HFF-Myc (cell line): ENCODE results near the gene EPHA7.

ENCODE experiments used
- DNase-seq: peaks from one replicate; pipeline ENCODE4 v3.0.0-alpha.2; 2011; ENCODE audit warnings: low read depth; ENCODE audit errors: extremely low read depth
- H3K4me3 ChIP-seq: replicated peaks from 2 replicates; pipeline ENCODE4 v1.5.1; 2011; ENCODE audit warnings: low read depth, mild to moderate bottlenecking, control low read depth, low read length
- TF ChIP-seq, protein P1 (sequence below): IDR thresholded peaks from 2 replicates; pipeline ENCODE4 v1.5.1; 2012; ENCODE audit warnings: mild to moderate bottlenecking, low read depth, low read length, control low read depth; ENCODE audit errors: missing control alignments

Gene EPHA7

DNA sequence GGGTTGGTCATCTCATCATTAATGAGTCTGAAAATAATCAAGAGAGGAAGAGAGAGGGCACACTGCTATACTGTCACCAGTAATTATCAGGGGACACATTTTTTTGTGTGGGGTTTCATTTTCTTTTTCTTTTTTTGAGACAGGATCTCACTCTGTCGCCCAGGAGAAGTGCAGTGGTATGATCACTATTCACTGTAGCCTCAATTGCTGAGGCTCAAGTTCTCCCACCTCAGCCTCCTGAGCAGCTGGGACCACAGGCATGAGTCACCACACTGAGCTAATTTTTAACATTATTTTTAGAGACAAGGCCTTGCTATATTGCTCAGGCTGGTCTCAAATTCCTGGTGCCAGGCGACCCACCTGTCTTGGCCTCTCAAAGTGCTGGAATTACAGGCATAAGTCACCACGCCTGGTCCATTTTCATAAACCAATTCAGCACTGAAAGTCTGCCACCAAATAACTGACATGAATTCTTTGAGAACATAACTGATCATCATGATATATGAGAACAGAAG, 43.3 kb downstream of the EPHA7 start:
- no peak for DNase-seq
- TF ChIP-seq, protein P1, sequence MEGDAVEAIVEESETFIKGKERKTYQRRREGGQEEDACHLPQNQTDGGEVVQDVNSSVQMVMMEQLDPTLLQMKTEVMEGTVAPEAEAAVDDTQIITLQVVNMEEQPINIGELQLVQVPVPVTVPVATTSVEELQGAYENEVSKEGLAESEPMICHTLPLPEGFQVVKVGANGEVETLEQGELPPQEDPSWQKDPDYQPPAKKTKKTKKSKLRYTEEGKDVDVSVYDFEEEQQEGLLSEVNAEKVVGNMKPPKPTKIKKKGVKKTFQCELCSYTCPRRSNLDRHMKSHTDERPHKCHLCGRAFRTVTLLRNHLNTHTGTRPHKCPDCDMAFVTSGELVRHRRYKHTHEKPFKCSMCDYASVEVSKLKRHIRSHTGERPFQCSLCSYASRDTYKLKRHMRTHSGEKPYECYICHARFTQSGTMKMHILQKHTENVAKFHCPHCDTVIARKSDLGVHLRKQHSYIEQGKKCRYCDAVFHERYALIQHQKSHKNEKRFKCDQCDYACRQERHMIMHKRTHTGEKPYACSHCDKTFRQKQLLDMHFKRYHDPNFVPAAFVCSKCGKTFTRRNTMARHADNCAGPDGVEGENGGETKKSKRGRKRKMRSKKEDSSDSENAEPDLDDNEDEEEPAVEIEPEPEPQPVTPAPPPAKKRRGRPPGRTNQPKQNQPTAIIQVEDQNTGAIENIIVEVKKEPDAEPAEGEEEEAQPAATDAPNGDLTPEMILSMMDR: no peak
- no peak overlapping the region for H3K4me3 ChIP-seq

GRCh38 chr6:93373445-93373844, 45.9 kb downstream of the EPHA7 start:
- no peak overlapping the region for H3K4me3 ChIP-seq
- TF ChIP-seq, protein P1: no peak
- DNase-seq: no peak

DNA sequence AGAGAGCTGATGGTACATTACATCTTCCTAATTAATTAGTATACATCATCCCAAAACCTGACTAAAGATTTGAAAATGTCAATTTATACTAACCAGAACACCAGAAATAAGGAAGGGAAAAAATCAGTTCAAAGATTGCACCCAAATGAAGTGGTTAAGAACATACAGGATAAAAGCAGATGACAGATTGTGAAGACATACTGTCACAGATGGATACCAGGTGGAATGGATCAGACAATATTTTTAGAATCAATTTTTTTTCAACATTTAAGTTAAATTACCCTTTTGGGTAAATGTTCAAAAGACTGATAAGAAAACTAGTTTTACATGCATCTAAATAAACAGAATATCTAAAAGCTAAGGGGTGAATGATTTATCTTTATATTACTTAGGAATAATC, 47.6 kb downstream of the EPHA7 start:
- no peak for DNase-seq
- TF ChIP-seq, protein P1: no peak
- H3K4me3 ChIP-seq: no peak overlapping the region

- no peak overlapping the region for H3K4me3 ChIP-seq
- TF ChIP-seq, protein P1: no peak
- DNase-seq: no peak
Observed at GRCh38 chr6:93369586-93370134, 49.7 kb downstream of the EPHA7 start.

- DNase-seq: no peak
- TF ChIP-seq, protein P1: no peak
- H3K4me3 ChIP-seq: no peak overlapping the region
Observed at GRCh38 chr6:93366506-93366905, 52.9 kb downstream of the EPHA7 start.

DNA sequence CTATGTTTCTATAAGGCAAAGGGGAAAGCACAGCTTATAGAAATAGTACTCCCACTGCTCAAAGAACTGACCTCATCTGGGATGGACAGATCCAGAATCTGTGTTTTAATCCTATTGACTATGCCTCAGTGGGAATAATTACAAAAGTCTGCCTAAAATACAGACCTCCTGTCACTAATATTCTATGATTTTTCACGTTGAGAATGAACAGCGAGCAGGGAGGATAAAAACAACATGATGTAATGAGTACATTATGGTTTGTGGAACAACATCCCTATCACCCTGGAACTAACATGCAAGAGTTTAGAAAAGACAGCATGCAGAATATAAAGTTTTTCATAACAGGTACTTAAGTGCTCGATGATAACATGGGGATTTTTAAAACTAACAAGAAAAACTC, 53.9 kb downstream of the EPHA7 start:
- no peak for DNase-seq
- TF ChIP-seq, protein P1: no peak
- no peak overlapping the region for H3K4me3 ChIP-seq

- TF ChIP-seq, protein P1: no peak
- no peak for DNase-seq
- H3K4me3 ChIP-seq: no peak overlapping the region
Observed at GRCh38 chr6:93358435-93358834, 60.9 kb downstream of the EPHA7 start.
